Astrocyte of the spinal cord (primary cell): ENCODE data around the gene PKIG.

Experiments used
- DNase-seq: peaks from one replicate; pipeline ENCODE4 v3.0.0; 2011; ENCODE audit warnings: low read depth, low spot score
- H3K4me3 ChIP-seq: 2 replicates; pipeline ENCODE4 v1.5.1; 2011; ENCODE audit warnings: low read depth, mild to moderate bottlenecking, low read length, moderate library complexity
- in situ Hi-C: cut with HindIII; loops from 2 replicates; pipeline ENCODE4 v1.10.0; 2017; ENCODE audit warnings: low sequenced_read_pairs
- TF ChIP-seq, protein P1 (sequence below): IDR thresholded peaks from 2 replicates; pipeline ENCODE4 v1.5.1; 2012; ENCODE audit warnings: low read depth, mild to moderate bottlenecking, low read length, inconsistent platforms

The PKIG gene

DNA sequence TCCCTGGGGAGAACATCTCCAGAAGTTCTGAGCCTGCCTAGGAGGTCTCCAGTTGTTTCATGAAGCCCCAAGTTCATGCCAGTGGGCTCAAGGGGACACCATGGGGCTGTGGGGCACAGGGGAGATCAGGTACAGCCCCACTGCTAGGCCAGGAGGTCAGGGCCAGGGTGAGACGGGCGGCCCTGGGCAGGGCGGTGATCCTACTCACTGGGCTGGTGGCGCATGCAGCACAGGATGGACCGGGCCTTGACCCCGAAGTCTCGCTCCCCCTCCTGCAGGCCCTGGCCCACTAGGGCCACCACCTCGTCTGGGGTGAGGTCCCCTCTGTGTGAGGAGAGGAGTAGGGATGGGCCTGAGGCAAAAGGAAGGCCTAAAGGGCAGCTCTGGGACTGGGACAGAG, 43.0 kb downstream of the PKIG start:
- in situ Hi-C loops = no loop called here

GRCh38 chr20:44626278-44626677, 43.9 kb downstream of the PKIG start:
- H3K4me3 ChIP-seq = no peak overlapping the region
- DNase-seq = no peak
- in situ Hi-C loops = no loop called here
- TF ChIP-seq, protein P1, sequence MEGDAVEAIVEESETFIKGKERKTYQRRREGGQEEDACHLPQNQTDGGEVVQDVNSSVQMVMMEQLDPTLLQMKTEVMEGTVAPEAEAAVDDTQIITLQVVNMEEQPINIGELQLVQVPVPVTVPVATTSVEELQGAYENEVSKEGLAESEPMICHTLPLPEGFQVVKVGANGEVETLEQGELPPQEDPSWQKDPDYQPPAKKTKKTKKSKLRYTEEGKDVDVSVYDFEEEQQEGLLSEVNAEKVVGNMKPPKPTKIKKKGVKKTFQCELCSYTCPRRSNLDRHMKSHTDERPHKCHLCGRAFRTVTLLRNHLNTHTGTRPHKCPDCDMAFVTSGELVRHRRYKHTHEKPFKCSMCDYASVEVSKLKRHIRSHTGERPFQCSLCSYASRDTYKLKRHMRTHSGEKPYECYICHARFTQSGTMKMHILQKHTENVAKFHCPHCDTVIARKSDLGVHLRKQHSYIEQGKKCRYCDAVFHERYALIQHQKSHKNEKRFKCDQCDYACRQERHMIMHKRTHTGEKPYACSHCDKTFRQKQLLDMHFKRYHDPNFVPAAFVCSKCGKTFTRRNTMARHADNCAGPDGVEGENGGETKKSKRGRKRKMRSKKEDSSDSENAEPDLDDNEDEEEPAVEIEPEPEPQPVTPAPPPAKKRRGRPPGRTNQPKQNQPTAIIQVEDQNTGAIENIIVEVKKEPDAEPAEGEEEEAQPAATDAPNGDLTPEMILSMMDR = no peak

More for the DNA sequence above, 43.0 kb downstream of the PKIG start:
- DNase-seq = no peak
- H3K4me3 ChIP-seq = no peak overlapping the region
- TF ChIP-seq, protein P1 = no peak

DNA sequence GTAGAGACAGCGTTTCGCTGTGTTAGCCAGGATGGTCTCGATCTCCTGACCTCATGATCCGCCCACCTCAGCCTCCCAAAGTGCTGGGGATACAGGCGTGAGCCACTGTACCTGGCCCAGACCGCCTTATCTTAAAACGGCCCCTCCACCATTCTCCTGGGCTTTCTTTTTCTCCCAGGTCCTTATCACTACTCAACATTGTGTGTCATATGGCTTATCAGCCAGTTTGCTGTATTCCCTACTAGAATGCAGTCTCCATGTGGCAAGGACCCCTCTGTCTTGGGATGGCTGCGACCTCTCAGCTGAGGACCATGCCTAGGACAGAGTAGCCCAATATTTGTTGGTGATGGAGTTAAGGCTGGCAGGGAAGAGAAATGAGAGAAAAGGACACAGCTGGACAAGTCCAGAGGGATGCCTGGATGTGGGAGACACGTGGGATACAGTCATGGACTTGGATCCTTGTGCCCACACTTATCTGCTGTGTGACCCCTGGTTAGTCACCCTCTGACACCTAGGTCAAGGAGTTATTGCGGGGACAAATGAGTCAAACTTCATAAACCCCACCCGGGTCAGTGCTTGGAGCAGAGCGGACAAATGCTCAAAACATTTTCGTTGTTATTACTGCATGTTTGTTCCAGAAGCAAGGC, 45.1 kb downstream of the PKIG start:
- TF ChIP-seq, protein P1 = no peak
- in situ Hi-C loops = no loop called here
- no peak for DNase-seq

GRCh38 chr20:44629017-44629385, 46.6 kb downstream of the PKIG start:
- TF ChIP-seq, protein P1 = no peak
- H3K4me3 ChIP-seq = no peak overlapping the region
- in situ Hi-C loops = no loop called here
- no peak for DNase-seq

More for the DNA sequence above, 45.1 kb downstream of the PKIG start:
- no peak overlapping the region for H3K4me3 ChIP-seq

DNA sequence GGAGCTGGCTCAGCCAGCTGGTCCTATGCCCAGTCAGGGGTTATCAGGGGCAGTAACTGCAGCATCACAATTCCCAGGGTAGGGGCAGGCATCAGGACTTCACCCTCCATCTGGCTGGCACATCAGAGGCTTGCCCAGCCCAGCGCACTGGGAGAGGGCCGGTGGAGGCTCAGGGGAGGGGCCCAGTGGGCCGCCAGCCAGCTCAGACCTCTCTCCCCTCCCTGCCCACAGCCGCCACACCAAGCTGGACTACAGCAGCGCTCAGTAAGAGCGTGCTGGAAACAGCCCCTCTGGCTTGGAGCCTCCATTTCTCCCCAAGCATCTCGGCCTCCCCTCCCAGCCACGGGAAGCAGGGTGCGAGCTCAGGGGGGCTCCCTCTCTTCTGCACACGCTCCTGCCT, 47.2 kb downstream of the PKIG start:
- in situ Hi-C loops = no loop called here
- TF ChIP-seq, protein P1 = no peak

DNA sequence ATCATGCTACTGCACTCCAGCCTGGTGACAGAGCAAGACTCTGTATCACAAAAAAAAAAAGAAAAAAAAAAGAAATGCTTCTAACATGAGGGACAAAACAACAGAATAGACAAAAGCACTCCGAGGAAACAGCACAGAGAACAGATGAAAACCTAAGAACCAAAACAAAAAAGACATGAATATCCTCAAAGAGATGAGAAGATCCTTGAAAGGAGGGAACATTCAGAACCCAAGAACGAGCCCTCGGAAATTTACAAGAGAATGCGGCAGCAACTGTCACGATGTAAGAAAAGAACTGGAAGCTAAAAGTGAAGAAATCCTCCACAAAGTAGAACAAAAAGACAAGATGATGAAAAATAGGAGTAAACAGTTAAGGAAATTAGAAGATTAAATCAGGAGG, 47.9 kb downstream of the PKIG start:
- in situ Hi-C loops = no loop called here
- DNase-seq = no peak
- H3K4me3 ChIP-seq = no peak overlapping the region
- TF ChIP-seq, protein P1 = no peak

More for the DNA sequence above, 47.2 kb downstream of the PKIG start:
- H3K4me3 ChIP-seq = no peak overlapping the region
- DNase-seq = no peak
